GM10266 (cell line): Measurements from ENCODE around the gene NAGK.
"Not testable (repeated sequence)": the region's sequence is repeated elsewhere in the genome, so short reads cannot be mapped to it uniquely, and the experiment has no call there.

ENCODE experiments used
- DNase-seq: peaks from one replicate; pipeline ENCODE4 v3.0.0; 2012; ENCODE audit errors: extremely low spot score
- TF ChIP-seq, protein P1 (sequence below): IDR thresholded peaks from 2 replicates; pipeline ENCODE4 v1.5.1; 2012; ENCODE audit warnings: mild to moderate bottlenecking, low read depth; ENCODE audit not compliant: control insufficient read depth, insufficient read depth; ENCODE audit errors: missing control alignments

NAGK gene

DNA sequence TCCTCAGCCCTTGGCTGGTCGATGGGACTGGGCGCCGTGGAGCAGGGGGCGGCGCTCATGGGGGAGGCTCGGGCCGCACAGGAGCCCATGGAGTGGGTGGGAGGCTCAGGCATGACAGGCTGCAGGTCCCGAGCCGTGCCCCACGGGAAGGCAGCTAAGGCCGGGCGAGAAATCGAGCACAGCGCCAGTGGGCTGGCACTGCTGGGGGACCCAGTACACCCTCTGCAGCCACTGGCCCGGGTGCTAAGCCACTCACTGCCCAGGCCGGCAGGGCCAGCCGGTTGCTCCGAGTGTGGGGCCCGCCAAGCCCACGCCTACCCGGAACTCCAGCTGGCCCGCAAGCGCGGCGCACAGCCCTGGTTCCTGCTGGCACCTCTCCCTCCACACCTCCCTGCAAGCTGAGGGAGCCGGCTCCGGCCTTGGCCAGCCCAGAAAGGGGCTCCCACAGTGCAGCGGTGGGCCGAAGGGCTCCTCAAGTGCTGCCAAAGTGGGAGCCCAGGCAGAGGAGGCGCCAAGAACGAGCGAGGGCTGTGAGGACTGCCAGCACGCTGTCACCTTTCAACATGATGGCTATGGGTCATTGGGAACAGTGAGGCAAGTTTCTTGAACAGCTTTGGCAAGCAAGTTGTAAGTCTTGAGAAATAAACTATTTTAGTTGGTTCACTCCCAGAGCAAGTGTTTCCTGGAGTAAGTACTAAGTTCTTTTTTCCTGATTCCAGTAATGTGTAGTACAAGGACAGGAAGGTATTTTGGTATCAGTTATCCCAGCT is 24.2 kb downstream of the NAGK start:
- DNase-seq, result not testable (repeated sequence)

DNA sequence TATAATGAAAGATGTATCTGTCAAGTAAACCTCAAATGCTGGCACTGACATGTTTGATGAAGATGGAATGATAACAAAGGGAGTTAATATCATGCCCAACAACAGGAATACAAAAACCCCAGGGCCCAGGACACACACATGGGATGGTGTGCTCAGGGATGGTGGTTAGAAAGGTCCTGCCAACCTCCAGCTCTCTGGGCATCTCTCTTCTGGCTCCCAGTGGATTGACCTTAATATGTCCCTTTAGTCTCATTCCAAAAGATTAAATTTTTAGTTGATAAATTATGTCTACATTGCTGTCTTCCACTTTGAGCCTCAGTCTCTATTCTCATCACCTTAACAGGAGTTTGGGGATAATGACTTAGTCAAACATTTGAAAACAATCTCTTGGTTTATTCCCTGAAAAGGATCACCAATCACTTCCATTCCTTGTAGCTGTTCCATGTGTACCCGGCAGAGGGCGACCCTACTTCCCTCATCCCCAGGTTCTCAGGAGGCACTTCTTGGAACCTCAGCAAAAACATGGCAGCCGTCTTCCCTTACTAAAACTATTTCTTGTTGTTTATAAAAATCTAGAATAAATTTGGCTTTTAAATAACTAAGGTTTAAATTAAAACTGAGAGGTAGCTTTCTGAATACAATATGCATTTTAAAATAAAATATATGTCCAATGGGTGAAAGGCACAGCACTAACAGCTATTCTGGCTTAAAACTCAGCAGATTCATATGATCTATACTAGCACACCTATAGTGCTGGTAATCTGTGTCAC is 31.9 kb downstream of the NAGK start:
- TF ChIP-seq, protein P1, sequence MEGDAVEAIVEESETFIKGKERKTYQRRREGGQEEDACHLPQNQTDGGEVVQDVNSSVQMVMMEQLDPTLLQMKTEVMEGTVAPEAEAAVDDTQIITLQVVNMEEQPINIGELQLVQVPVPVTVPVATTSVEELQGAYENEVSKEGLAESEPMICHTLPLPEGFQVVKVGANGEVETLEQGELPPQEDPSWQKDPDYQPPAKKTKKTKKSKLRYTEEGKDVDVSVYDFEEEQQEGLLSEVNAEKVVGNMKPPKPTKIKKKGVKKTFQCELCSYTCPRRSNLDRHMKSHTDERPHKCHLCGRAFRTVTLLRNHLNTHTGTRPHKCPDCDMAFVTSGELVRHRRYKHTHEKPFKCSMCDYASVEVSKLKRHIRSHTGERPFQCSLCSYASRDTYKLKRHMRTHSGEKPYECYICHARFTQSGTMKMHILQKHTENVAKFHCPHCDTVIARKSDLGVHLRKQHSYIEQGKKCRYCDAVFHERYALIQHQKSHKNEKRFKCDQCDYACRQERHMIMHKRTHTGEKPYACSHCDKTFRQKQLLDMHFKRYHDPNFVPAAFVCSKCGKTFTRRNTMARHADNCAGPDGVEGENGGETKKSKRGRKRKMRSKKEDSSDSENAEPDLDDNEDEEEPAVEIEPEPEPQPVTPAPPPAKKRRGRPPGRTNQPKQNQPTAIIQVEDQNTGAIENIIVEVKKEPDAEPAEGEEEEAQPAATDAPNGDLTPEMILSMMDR, result peak; percentile 67
- peak; percentile 71 for DNase-seq

DNA sequence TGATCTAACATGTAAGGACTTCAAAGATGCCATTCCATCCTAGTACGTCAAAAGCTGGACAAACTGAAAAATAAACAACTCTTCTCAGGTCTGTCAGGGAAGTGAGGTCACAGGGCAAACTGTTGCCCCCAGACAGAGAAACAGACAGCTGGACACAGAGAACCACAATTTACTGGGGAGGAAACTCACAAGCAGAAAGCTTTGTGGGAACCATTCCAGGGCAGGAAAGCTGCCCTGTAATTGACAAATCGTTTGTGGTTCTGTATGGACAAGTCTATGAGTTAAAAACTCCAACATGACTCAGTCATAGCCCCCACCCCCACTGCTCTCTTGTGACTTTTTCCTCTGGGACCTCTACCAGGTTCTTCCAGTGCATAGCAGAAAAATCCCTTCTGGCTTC is 33.2 kb downstream of the NAGK start:
- TF ChIP-seq, protein P1, result no peak
- no peak for DNase-seq

DNA sequence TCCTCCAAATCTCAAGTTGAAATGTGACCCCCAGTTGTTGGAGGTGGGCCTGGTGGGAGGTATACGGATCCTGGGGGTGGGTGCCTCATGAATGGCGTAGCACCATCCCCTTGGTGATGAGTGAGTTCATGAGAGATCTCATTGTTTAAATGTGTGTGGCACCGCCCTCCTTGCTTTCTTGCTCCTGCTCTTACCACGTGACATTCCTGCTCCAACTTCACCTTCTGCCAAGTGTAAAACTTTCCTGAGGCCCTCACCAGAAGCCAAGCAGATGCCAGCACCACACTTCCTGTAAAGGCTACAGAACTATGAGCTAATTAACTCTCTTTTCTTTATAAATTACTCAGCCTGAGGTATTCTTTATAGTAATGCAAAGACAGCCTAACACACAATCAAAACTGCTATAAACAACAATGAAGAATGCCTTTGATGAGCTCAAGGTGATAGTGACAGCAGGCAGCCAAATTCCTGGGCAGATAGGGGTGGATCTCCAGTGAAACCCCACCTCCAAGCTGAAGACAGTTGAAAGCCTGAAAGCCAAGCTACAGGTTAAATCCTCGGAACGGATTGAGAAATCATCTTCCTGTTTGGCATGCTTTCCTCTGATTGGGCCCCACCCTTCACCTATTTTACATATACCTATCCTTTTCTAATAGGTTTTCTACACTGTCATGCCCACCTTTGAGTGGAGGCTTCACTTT is 34.7 kb downstream of the NAGK start:
- no peak for DNase-seq
- TF ChIP-seq, protein P1, result no peak

DNA sequence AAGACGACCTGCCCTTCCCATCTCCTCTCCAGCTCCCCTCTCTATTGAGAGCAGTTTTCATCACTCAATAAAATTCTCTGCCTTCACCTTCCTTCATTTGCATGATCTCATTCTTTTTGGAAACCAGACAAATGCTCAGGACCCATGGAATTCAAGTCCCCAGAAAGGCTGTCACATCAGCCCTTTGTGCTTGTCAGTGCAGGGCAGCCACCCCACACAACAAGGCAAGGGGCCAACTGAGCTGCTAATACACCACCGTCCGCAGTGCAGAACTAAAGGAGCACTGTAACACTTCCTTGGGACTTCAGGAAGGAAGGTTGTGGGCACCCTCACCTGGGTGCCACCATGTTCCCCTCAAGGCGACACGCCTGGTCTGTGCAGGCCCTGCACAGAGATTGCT is 35.4 kb downstream of the NAGK start:
- DNase-seq, result no peak
- TF ChIP-seq, protein P1, result no peak

DNA sequence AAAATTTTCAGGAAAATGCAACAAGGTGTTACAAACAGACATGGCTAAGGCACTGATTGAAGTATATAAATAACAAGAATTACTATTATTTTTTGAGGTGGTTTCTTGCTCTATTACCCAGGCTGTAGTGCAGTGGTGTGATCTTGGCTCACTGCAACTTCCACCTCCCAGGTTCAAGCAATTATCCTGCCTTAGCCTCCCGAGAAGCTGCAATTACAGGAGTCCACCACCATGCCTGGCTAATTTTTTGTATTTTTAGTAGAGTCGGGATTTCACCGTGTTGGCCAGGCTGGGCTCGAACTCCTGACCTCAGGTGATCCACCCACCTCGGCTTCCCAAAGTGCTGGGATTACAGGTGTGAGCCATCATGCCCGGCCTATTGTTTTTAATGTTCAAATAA is 38.0 kb downstream of the NAGK start:
- not testable (repeated sequence) for DNase-seq

DNA sequence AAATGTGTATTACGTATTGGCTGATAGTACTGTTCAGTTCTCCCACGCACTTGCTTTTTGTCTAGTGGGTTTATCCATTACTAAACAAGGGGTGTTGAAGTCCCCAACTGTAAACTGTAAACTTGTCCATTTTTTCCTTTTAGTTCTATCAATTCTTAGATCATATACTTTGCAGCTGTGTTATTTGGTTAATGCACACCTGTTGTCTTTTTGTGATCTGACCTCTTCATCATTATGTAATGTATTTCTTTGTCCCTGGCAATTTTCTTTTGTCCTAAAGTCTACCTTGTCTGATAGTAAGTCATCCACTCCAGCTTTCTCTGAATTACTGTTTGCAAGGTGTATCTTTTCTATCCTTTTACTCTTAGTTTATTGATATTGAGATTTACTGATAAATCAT is 39.6 kb downstream of the NAGK start:
- TF ChIP-seq, protein P1, result no peak
- no peak for DNase-seq

DNA sequence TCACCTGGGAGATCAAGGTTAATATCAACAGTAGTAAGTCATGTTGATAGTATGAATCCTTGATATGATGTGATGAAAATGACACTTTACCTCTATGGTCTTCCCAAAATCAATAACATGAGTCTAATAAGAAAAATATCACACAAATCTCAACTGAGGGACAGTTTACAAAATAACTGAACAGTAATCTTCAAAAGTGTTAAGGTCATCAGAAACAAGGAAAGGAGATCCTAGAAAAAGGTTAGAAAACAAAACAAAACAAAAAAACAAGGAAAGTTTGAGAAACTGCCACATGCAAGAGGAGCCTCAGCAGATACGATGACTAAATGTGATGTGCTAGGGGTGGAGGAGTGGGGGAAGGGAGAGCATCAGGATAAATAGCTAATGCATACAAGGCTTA is 45.4 kb downstream of the NAGK start:
- no peak for DNase-seq
- TF ChIP-seq, protein P1, result no peak
